ENCODE data around the gene HDDC2. TPM values are rescaled to one million over a fixed set of nuclear protein-coding genes. Genes with fewer than 3 reads are reported as not detected.

HDDC2 gene
- total and polyA plus RNA-seq, 9 of the 15 experiments (the other 6 are each of a cell fraction or from before 2014, with no cell fraction given), result 194 to 632 (median 294) TPM

- TF ChIP-seq ZNF407 (IDR thresholded peaks at IDR 0.05; ENCODE audit: low read depth) (no peak), ZNF174 (CRISPR knock-in tag; IDR thresholded peaks at IDR 0.05) (no peak), CREBBP (IDR thresholded peaks at IDR 0.05; ENCODE audit: low read depth, low read length) (no peak), SIRT6 (IDR thresholded peaks at IDR 0.05; ENCODE audit: low read depth, low read length) (no peak), ZNF449 (CRISPR knock-in tag; IDR thresholded peaks at IDR 0.05) (no peak), CCAR2 (IDR thresholded peaks at IDR 0.05; ENCODE audit: low read depth, low read length) (no peak), NFE2 (IDR thresholded peaks at IDR 0.05; ENCODE audit: low read depth) (no peak), ZKSCAN3 (CRISPR knock-in tag; IDR thresholded peaks at IDR 0.05) (no peak), ZNF707 (CRISPR knock-in tag; conservative IDR thresholded peaks at IDR 0.05) (no peak), NCOA2 (IDR thresholded peaks at IDR 0.05; ENCODE audit: partially characterized antibody in 2 of 2) (no peak), ZNF311 (CRISPR knock-in tag; IDR thresholded peaks at IDR 0.05) (no peak), JUND (IDR thresholded peaks at IDR 0.05; ENCODE audit: borderline replicate concordance, low read depth, low read length) (peak; percentile 21; the same call in 1 of the 2 replicates), JUND (tag; IDR thresholded peaks at IDR 0.05; ENCODE audit: borderline replicate concordance, low read depth, low read length) (no peak), E4F1 (CRISPR knock-in tag; IDR thresholded peaks at IDR 0.05; ENCODE audit: borderline replicate concordance) (no peak), GTF2B (IDR thresholded peaks at IDR 0.05; ENCODE audit: extremely low read depth, insufficient read length) (no peak), ZNF785 (CRISPR knock-in tag; IDR thresholded peaks at IDR 0.05) (no peak)
Measured at GRCh38 chr6:125307964-125308615, 6.3 kb upstream of the HDDC2 start (continued).
